ENCODE measurements around the gene TOP1.

TOP1 gene

GRCh38 chr20:41038149-41038877 is 9.7 kb downstream of the TOP1 start:
- DNase-seq (ENCODE audit: low read depth) = no peak

GRCh38 chr20:41038878-41039404 is 10.3 kb downstream of the TOP1 start:
- no peak for DNase-seq (ENCODE audit: low read depth)

- no peak for DNase-seq (ENCODE audit: low read depth)
These were observed 12.2 kb downstream of the TOP1 start for GRCh38 chr20:41040855-41041254.

GRCh38 chr20:41041693-41042092 is 13.1 kb downstream of the TOP1 start:
- no peak for DNase-seq (ENCODE audit: low read depth)

GRCh38 chr20:41044409-41045062 is 15.9 kb downstream of the TOP1 start:
- no peak for DNase-seq (ENCODE audit: low read depth)

DNA sequence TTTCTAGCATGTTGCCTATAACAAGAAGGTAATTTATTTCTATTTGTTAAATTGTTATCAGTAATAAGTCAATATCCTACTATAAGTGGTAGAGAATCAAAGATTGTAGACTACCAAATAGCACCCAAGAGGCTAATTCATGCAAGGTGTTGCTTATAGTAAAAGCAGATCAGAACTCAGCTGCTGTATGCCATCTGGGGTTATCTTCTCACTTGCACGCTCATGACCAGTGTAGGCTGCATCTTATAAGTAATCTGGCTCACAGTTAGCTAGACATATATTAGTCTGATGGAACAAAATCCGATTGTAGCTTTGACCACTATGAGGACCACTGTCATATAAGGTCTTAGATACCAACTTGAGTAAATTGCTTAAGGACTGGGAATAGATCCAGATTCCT is 17.0 kb downstream of the TOP1 start:
- no peak for DNase-seq (ENCODE audit: low read depth)

DNA sequence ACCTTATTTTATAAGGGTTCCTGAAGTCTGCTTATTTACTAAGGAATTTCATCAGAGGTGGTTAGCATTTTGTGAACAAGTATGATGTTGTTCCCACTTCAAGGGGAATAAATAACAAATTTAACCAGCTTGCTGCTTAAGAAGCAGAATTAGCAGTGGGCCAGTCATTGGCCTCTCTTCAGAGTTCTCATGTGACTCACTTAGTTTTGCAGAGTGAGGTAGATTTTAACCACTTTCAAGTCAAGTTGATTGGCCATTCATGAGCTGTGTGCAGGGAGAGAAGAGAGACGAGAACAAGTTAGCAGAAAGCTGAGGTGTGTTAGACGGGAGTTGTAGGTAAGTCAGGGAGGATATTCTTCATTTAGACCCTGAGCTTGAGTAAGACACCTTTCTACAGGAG is 18.1 kb downstream of the TOP1 start:
- DNase-seq (ENCODE audit: low read depth) = no peak

DNA sequence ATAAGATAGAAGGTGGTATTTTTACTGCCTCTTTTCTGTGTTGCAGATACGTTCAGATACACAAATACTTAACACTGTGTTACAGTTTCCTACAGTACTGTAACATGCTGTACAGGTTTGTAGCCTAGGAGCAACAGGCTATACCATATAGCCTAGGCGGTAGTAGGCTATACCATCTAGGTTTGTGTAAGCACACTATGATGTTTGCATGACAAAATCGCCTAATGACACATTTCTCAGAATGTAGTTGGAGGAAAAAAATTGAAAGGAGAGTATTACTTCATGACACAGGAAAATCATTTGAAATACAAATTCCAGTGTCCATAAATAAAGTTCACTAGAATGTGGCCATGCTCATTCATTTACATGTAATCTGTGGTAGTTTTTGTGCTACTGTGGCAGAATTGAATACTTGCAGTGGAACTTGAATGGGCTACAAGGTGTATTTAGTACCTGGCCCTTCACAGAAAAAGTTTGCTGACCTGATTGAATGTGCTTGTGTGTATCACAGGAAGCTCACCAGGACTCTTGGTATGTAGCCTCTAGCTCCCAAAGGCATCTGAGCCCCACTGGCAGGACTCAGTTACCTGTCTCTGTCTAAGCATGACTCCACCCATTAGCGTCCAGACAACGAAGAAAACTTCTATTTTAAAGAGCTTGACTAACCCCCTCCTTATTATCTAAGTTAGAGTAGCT is 18.8 kb downstream of the TOP1 start:
- DNase-seq (ENCODE audit: low read depth) = no peak

DNA sequence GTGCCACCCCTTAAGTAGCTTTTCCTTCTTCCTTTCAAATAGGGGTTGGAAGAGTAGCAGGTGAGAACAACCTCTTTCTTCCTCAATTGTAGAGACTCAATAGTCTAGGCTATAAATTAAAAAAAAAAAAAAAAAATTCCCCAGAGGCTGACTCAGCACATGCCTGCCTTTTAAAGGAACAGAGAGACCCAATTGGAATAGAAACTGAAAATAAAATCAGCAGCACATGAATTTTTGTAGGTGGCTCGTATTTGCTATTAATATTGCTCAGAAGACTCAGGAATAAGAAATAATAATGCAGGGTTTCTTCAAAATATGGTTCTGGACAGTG is 19.3 kb downstream of the TOP1 start:
- no peak for DNase-seq (ENCODE audit: low read depth)

DNA sequence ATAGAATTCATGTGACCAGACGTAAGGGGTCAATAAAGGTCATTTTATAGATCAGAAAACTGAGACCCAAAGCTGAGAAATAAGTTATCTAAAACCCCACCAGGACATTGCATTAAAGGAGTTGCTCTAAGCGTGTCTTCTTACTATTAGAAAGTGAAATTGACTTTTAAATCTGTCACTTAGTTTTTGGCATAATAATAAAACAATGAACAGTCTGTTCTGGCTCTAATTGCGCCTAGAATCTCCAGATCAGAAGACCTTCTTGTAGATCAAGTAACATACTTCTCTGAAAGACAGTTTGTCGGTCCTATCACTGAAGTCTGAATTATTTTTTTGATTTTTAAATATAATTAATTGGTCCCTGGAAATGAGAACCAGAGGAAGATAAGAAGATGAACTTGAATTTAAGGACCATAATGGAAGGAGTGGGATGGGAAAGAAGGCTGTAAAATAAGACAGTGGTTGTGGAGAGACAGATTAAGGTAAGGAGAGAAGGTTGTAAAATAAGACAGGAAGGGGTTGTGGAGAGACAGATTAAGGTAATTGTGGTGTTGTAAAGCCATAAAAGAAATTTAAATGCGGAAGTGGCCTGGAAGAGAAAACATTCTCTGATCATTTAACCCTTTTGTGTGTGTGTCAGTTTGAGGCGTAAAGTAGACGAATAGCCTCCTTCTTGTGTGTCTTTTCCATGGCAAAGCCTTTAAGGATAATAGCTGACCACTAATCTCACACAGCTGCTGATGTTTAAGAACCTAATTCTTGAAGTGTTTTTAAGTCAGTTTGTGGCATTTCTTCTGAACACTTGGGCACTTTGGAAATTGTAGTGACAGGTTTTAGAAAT is 20.1 kb downstream of the TOP1 start:
- DNase-seq (ENCODE audit: low read depth) = no peak

DNA sequence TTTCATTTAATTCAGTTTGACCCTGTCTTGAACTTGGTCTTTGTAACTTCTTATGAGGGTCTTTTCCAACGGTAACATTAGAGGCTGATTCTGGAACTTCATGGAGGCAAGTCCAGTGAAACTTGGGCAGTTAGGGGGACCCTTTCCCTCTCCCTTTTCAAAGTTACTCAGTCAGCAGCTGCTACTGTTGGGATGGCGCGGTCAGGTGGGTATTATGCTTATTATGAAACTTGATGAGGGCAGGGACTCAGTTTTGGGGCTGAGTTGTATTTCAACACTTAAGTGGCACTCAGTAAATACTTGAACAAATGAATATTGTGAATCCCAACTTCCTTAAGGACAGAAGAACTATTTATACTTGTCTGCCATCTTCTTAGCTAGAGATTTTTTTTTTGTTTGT is 20.8 kb downstream of the TOP1 start:
- no peak for DNase-seq (ENCODE audit: low read depth)

DNA sequence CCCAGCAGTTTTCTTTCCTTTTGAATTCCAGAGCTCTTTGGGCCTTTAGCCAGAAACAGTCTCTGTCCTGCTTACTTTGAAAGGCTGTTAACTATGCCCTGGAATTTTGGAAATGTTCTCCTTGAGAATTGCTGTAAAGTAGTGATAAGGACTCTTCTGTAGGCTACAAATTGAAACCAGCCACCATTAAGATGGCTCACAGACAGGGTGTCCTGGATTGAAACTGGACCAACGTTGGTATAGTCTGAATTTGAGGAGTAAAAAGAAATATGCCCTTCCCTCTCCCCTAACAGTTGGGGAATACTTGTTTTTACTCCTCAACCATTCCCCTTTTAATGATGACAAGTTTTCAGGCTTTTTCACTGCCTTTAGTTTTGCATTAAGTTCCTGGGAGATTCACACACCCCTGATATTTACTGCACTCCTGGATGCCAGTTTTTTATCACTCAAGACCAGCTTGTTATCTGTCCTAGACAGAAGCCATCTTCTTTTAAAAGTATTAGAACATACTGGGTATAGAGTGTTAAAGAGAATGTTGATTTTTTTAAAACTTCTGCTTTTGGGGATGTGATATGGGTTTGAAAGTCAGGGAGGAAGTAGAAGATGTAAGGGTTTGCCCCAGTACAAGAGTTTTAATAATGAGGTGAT is 21.9 kb downstream of the TOP1 start:
- DNase-seq (ENCODE audit: low read depth) = no peak

DNA sequence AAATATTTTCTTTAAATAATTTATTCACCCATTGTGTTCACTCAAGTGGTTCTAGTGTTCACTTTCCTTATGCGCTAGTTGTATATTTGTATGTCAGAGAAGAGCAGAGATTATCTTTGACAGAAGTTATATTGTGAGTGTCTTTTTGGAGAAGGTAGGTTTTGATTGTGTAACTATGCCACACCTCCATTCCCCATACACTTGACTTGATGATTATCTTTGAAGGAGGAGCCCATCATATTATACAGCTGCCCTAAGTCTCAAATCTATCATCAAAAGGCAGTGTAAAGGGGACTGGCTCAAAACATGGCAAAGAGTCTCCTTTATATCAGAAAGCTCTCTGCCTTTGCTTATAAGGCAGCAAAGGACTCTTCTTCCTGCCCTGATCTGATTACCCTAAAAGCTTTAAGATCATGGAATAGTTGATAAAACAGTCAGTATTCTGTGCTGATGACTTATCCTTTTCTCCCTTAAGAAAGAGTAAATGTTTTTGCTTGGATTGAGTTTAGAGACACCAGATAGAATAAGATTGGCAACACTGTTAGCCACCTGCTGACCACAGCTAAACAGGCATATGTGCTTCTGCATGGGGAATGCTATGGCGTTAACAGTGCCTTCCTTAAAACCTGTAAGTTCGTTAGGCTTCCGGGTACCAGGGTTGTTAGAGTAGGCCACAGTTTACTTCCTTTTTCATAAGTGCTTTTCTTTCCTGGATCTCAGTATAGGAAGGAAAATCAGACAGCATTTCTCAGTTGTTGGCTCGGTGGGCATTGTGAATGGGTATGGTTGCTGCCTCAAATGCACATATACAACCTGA is 22.6 kb downstream of the TOP1 start:
- no peak for DNase-seq (ENCODE audit: low read depth)

GRCh38 chr20:41052742-41053419 is 24.3 kb downstream of the TOP1 start:
- DNase-seq (ENCODE audit: low read depth) = no peak

DNA sequence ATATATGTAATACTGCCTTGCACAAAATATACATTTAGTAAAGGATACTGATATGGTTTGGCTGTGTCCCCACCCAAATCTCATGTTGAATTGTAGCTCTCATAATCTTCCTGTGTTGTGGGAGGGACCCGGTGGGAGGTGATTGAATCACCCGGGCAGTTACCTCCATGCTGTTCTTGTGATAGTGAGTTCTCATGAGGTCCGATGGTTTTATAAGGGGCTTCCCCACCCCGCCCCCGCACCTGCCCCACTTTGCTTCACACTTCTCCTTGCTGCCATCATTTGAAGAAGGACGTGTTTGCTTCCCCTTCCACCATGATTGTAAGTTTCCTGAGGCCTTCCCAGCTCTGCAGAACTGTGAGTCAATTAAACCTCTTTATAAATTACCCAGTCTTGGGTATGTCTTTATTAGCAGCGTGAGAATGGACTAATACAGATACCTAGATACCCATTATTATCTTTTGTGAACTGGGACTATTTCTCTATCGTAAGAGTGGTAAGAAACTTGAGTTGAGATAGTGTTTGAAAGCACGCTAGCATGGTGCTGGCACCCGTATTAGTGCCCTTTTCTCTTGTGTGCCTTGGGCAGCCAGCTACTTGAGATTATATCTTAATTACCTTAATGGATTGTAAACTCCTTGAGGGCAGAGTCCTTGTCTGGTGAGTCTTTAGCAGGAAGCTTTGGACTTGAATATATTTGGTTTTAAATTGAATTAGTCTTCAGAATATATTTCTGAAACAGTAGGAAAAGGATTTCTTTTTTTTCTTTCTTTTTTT is 25.6 kb downstream of the TOP1 start:
- DNase-seq (ENCODE audit: low read depth) = no peak

DNA sequence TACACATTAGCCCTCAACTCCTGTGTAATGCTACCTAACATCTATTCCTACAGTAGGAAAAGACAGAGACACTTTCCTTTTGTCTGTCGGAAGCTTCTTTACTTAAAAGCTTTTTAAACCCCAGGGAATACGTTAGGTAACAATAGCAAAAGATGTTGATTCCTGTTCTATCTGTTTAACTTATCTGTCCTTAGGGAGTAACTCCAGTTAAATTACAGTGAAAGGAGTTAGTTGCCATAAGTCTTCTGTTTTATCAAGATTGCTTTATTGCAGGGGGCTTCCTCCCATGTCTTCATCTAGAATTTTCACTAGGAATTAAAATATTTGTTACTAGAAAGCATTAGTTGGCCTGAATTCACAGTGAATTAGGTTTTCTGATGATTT is 26.2 kb downstream of the TOP1 start:
- DNase-seq (ENCODE audit: low read depth) = no peak

- DNase-seq (ENCODE audit: low read depth) = no peak
These were observed 27.1 kb downstream of the TOP1 start for GRCh38 chr20:41055679-41056078.

DNA sequence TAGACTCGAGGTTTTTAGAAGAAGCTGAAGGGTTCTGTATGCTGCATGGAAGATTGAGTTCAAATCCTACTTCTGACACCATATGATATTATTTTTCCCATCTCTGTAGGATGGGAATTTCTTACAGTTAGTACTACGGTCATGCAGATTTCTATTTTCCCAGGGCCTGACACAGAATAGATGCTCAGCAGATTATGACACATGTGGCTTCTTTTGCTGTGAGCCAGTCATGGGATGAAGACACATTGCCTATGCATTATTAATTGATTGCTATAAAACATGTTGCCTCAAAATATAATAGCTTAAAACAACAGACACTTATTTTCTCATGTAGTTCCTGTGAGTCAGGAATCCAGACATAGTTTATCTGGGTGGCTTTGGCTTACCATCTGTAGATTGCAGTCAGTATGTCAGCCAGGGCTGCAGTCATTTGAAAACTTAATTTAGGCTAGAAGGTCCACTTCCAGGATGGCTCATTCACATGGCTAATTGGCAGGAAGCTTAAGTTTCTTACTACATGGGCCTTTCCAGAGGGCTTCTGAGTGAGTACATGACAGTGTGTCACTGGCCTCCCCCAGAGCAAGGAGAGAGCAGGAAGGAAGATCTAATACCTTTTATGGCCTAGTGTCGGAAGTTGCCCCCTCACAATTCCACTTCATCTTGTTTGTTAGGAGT is 29.5 kb downstream of the TOP1 start:
- no peak for DNase-seq (ENCODE audit: low read depth)
